ENCODE results near the gene HIKESHI.
A peak's percentile ranks its signal among the peaks of the same experiment; 100 is the strongest.
"Not testable (repeated sequence)": the region's sequence is repeated elsewhere in the genome, so short reads cannot be mapped to it uniquely, and the experiment has no call there.

HIKESHI gene

GRCh38 chr11:86288776-86289507, 13.1 kb upstream of the HIKESHI start:
- CTCF ChIA-PET: no interaction called here
- DNase-seq (ENCODE audit: extremely low spot score): no peak
- TF ChIP-seq ZNF384 (IDR thresholded peaks at IDR 0.05) (no peak), ELF4 (IDR thresholded peaks at IDR 0.05) (no peak), SUZ12 (IDR thresholded peaks at IDR 0.05) (no peak), SP1 (IDR thresholded peaks at IDR 0.05) (no peak), TARDBP (IDR thresholded peaks at IDR 0.05) (no peak), L3MBTL2 (conservative IDR thresholded peaks at IDR 0.05) (no peak)

GRCh38 chr11:86289508-86290280, 12.3 kb upstream of the HIKESHI start:
- DNase-seq (ENCODE audit: extremely low spot score); POLR2A ChIA-PET; CTCF ChIA-PET: not testable (repeated sequence)

More at GRCh38 chr11:86288776-86289507, 13.1 kb upstream of the HIKESHI start:
- POLR2A ChIA-PET: no interaction called here

- ChIA-PET POLR2A (no interaction called here), CTCF (interaction anchor here (0.6 to 0.8 kb wide), 3 partner anchors 14 to 481 kb away, joined by 3 read pairs; no protein-coding TSS in a partner anchor)
- DNase-seq (ENCODE audit: extremely low spot score): peak; percentile 53
- no peak for TF ChIP-seq NFRKB (IDR thresholded peaks at IDR 0.05)
- TF ChIP-seq SP1 (IDR thresholded peaks at IDR 0.05): no peak
- TF ChIP-seq LEF1 (IDR thresholded peaks at IDR 0.05; ENCODE audit: borderline replicate concordance): no peak
- TF ChIP-seq ARNT (IDR thresholded peaks at IDR 0.05): no peak
- TF ChIP-seq L3MBTL2 (conservative IDR thresholded peaks at IDR 0.05): no peak
- peak; percentile 97 for TF ChIP-seq ZNF384 (IDR thresholded peaks at IDR 0.05)
- no peak for TF ChIP-seq SUZ12 (IDR thresholded peaks at IDR 0.05)
- TF ChIP-seq TARDBP (IDR thresholded peaks at IDR 0.05): no peak
Observed at GRCh38 chr11:86291466-86292262, 10.4 kb upstream of the HIKESHI start.

- TF ChIP-seq NFRKB (IDR thresholded peaks at IDR 0.05) (no peak), CTBP1 (IDR thresholded peaks at IDR 0.05; ENCODE audit: borderline replicate concordance) (no peak), L3MBTL2 (conservative IDR thresholded peaks at IDR 0.05) (no peak), BHLHE40 (IDR thresholded peaks at IDR 0.05; ENCODE audit: borderline replicate concordance) (no peak), ZNF384 (IDR thresholded peaks at IDR 0.05) (no peak), FOXK2 (IDR thresholded peaks at IDR 0.05) (no peak), PKNOX1 (IDR thresholded peaks at IDR 0.05) (no peak), FOXM1 (IDR thresholded peaks at IDR 0.05; ENCODE audit: borderline replicate concordance) (no peak), HDGF (IDR thresholded peaks at IDR 0.05; ENCODE audit: borderline replicate concordance) (no peak), FOXA1 (IDR thresholded peaks at IDR 0.05) (no peak), LEF1 (IDR thresholded peaks at IDR 0.05; ENCODE audit: borderline replicate concordance) (no peak), ARNT (IDR thresholded peaks at IDR 0.05) (no peak), SP1 (IDR thresholded peaks at IDR 0.05) (no peak), ELF4 (IDR thresholded peaks at IDR 0.05) (no peak), TARDBP (IDR thresholded peaks at IDR 0.05) (no peak), SUZ12 (IDR thresholded peaks at IDR 0.05) (no peak)
- POLR2A ChIA-PET: no interaction called here
- no peak for DNase-seq (ENCODE audit: extremely low spot score)
- CTCF ChIA-PET: no interaction called here
Observed at GRCh38 chr11:86292912-86293616, 9.0 kb upstream of the HIKESHI start.

GRCh38 chr11:86294026-86294425, 8.0 kb upstream of the HIKESHI start:
- CTCF ChIA-PET: interaction anchor here (0.7 to 1.0 kb wide), 2 partner anchors 314 to 439 kb away, joined by 3 read pairs; partner anchors contain the start of gene CCDC83
- TF ChIP-seq NFRKB (IDR thresholded peaks at IDR 0.05): no peak
- TF ChIP-seq FOXA1 (IDR thresholded peaks at IDR 0.05): no peak
- TF ChIP-seq ZNF384 (IDR thresholded peaks at IDR 0.05): no peak
- TF ChIP-seq SUZ12 (IDR thresholded peaks at IDR 0.05): no peak
- no peak for TF ChIP-seq ARNT (IDR thresholded peaks at IDR 0.05)
- no peak for TF ChIP-seq FOXM1 (IDR thresholded peaks at IDR 0.05; ENCODE audit: borderline replicate concordance)
- no peak for TF ChIP-seq SP1 (IDR thresholded peaks at IDR 0.05)
- no peak for TF ChIP-seq PKNOX1 (IDR thresholded peaks at IDR 0.05)
- no peak for TF ChIP-seq CTBP1 (IDR thresholded peaks at IDR 0.05; ENCODE audit: borderline replicate concordance)
- TF ChIP-seq TARDBP (IDR thresholded peaks at IDR 0.05): no peak
- TF ChIP-seq L3MBTL2 (conservative IDR thresholded peaks at IDR 0.05): no peak
- no peak for TF ChIP-seq FOXK2 (IDR thresholded peaks at IDR 0.05)
- TF ChIP-seq BHLHE40 (IDR thresholded peaks at IDR 0.05; ENCODE audit: borderline replicate concordance): no peak
- no peak for TF ChIP-seq LEF1 (IDR thresholded peaks at IDR 0.05; ENCODE audit: borderline replicate concordance)
- TF ChIP-seq HDGF (IDR thresholded peaks at IDR 0.05; ENCODE audit: borderline replicate concordance): no peak
- no peak for TF ChIP-seq ELF4 (IDR thresholded peaks at IDR 0.05)
- DNase-seq (ENCODE audit: extremely low spot score): no peak
- POLR2A ChIA-PET: no interaction called here

- TF ChIP-seq FOXK2 (IDR thresholded peaks at IDR 0.05) (no peak), L3MBTL2 (conservative IDR thresholded peaks at IDR 0.05) (no peak), NFRKB (IDR thresholded peaks at IDR 0.05) (no peak), ARNT (IDR thresholded peaks at IDR 0.05) (no peak), FOXA1 (IDR thresholded peaks at IDR 0.05) (no peak), SP1 (IDR thresholded peaks at IDR 0.05) (no peak), HDGF (IDR thresholded peaks at IDR 0.05; ENCODE audit: borderline replicate concordance) (no peak), ZNF384 (IDR thresholded peaks at IDR 0.05) (no peak), SUZ12 (IDR thresholded peaks at IDR 0.05) (no peak), ELF4 (IDR thresholded peaks at IDR 0.05) (no peak), BHLHE40 (IDR thresholded peaks at IDR 0.05; ENCODE audit: borderline replicate concordance) (no peak), LEF1 (IDR thresholded peaks at IDR 0.05; ENCODE audit: borderline replicate concordance) (no peak), TARDBP (IDR thresholded peaks at IDR 0.05) (no peak), PKNOX1 (IDR thresholded peaks at IDR 0.05) (no peak), CTBP1 (IDR thresholded peaks at IDR 0.05; ENCODE audit: borderline replicate concordance) (no peak), FOXM1 (IDR thresholded peaks at IDR 0.05; ENCODE audit: borderline replicate concordance) (no peak)
- POLR2A ChIA-PET: no interaction called here
- CTCF ChIA-PET: no interaction called here
- DNase-seq (ENCODE audit: extremely low spot score): no peak
Observed at GRCh38 chr11:86301742-86302091, 323 bp upstream of the HIKESHI start.
